ENCODE results near the gene PRSS21. TPM values are rescaled to one million over a fixed set of nuclear protein-coding genes. Genes with fewer than 3 reads are reported as not detected.

The PRSS21 gene, protein sequence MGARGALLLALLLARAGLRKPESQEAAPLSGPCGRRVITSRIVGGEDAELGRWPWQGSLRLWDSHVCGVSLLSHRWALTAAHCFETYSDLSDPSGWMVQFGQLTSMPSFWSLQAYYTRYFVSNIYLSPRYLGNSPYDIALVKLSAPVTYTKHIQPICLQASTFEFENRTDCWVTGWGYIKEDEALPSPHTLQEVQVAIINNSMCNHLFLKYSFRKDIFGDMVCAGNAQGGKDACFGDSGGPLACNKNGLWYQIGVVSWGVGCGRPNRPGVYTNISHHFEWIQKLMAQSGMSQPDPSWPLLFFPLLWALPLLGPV
- total RNA-seq (2022; extraction: Qiagen RNA extraction) = 0.11 to 0.28 TPM (median 0.14 TPM) in 5 replicates

DNA sequence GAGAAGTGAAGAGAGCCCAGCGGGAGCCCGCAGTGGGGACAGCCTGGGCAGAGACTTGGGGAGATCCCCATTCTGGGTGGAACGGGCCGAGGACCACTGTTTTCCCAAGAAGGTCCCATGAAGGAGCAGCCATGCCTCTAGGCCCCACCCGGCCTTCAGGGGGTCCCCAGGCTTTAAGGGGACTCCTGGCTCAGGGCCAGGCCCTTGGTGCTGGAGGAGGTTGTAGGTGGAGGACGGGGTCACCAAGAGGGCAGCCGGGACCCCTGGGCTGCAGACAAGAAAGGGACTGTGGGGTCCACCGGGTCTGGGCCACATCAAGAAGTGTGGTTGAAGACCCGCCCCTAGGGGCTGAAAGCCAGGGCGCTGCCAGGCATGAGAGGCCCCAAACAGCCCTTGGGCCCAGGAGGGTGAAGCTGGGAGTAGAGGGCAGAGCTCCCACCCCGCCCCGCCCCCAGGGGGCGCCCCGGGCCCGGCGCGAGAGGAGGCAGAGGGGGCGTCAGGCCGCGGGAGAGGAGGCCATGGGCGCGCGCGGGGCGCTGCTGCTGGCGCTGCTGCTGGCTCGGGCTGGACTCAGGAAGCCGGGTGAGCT lies at the start of gene PRSS21:
Gene PRSS21, plus strand, starts transcription at position 487 of the 589 bp plus-strand sequence. Its CDS starts 32 bp downstream, at position 519.

DNA sequence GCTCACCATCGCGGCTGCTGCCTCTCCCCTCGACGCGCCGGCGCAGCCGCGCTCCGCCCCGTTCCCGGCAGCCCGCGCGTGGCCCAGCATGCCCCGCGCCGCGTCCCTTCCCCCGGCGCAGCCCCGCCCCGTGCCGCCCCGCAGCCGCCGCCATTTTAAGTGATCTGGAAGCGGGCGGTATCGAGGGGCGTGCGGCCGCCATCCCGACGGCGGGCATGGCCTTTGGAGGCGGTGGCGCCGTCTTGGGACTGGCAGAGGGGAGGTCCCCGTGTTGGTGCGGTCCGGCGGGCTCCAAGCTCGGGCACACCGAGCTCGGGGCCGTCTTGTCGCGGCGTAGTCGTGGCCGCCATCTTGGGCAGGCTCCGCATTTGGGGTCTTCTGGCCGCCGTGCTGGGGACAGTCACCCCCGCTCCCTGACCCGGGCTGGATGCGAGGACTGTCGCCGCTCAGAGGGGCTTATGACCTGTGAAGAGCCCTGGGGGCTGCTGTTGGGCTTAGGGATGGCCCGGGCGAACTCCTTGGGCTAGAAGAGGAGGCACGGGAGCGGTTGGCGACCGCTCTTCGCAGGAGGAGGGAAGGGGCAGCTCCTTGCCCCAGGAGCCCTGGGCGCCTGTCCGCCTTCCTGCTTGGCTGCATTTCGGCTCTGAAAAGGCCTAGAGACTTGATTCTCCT lies 39.7 kb upstream of the PRSS21 start, which contains the start of gene ELOB:
Gene ELOB, minus strand, starts transcription at position 50 of the 672 bp plus-strand sequence. Its CDS starts 41 bp downstream, at position 9.

DNA sequence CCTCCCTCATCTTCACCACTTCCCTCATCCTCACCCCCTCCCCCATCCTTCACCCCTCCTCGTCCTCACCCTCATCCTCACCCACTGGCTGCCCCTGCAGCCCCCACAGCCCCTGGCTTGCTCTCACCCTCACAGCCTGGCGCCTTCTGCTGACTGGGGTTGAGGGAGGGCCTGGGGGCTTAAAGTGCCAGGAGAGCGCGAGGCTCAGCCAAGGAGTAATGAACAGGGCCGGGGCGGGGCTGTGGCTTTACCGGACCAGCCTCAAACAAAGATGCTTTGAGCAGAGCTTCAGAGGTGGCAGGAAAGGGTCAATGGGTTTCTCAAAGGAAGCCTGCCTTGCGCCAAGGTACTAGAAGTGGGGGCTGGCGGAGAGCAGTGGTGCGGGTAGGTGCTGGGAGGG lies 29.6 kb upstream of the PRSS21 start, which contains the start of gene PRSS33:
Gene PRSS33, minus strand, starts transcription at position 155 of the 400 bp plus-strand sequence. CDS start 1,013 bp downstream, outside the sequence.

DNA sequence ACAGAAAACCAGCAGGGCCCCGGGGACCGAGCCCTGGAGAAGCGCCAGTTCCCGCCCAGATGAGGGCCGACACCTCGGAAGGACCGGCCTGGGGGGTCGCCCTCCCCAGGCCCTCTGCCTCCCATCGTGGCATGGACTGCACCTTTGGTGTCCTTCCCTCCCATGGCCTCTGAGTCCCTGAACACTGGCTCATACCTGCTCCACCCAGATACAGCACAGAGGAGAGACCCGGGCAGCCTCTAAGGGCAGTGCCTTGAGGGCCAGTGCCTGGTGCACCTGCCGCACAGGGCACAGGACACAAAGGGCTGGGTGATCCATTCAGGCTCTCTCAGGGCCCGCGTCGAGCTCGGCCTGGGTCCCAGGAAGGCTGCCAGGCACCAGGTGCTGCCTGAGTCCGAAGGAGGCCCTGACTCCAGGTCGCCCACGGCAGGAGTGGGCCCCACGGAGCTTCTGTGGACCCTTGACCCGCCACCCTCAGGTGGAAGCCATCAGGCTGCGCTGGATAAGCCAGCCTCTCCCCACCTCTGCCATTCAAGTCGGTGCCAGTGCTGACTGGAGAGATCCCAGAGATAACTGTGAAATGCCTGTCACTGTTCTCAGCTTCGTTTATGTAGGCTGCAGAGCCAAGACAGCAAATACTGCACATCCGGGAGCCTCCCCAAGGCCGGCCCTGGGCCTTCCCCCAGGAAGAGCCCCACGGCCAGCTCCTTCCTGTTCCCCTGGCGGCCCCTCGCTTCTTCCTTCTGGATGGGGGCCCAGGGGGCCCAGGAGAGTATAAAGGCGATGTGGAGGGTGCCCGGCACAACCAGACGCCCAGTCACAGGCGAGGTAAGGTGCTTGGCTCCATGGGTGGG lies 12.7 kb downstream of the PRSS21 start, which contains the start of gene ZG16B:
Gene ZG16B, plus strand, starts transcription at position 803 of the 854 bp plus-strand sequence. CDS start 139 bp downstream, outside the sequence.

DNA sequence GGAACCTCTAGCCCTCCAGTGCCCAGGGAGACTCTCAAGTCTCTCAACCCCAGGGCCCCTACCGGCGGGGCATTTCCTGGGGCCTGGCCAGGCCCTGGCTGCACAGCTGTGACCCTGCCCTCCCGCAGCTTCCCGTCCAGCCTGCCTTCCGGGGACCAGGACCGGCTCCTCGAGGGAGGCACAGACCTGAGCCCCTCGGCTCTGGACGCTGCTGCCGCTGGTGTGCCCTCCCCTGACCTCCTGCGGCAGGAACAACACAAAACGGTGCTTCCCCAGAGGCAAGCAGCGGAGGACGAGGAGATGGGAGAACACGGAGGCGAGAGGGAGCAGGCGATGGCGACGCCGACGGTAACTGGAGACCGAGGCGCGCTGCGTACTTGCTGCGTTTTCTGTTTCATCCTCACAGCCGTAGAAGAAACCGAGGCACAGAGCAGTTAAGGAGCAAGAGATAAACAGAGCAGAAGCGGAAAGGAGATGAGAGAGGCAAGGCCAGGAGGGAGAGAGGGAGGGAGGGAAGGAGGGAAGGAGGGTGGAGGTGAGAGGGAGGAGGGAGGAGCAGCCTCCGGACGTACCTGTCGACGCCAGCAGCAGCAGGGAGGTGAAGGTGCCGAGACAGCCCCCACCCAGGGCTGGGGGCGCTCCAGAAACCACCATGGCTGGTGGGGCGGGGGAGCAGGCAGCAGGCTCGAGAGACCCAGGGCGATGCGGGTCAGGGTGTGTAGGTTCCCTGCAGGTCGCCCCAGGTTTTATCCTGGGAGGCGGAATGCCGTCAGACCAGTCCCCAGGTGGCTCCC lies 40.6 kb downstream of the PRSS21 start, which contains the start of gene PRSS22:
Gene PRSS22, minus strand, starts transcription at position 720 of the 794 bp plus-strand sequence. Its CDS starts 66 bp downstream, at position 654.

Other genes with a start within 250 kb of the PRSS21 start
- 35.2 to 44.7 TPM (median 40.1 TPM) in 5 replicates for gene KCTD5, start 134.7 kb upstream of the PRSS21 start, total RNA-seq (2022; extraction: Qiagen RNA extraction)
- gene PRSS27, start 97.0 kb upstream of the PRSS21 start, total RNA-seq (2022; extraction: Qiagen RNA extraction) = 1.1 to 2.3 TPM (median 1.8 TPM) in 5 replicates
- 310 to 432 TPM (median 410 TPM) in 5 replicates for gene SRRM2, start 64.6 kb upstream of the PRSS21 start, total RNA-seq (2022; extraction: Qiagen RNA extraction)
- 453 to 554 TPM (median 517 TPM) in 5 replicates for gene ELOB, start 40.0 kb upstream of the PRSS21 start, total RNA-seq (2022; extraction: Qiagen RNA extraction)
- gene PRSS33, start 29.7 kb upstream of the PRSS21 start, total RNA-seq (2022; extraction: Qiagen RNA extraction) = 0.05 to 0.06 TPM in 2 of 5 replicates, not detected in the others
- gene PRSS41, start 18.8 kb upstream of the PRSS21 start, total RNA-seq (2022; extraction: Qiagen RNA extraction) = not detected in 5 replicates
- gene ZG16B, start 13.1 kb downstream of the PRSS21 start, total RNA-seq (2022; extraction: Qiagen RNA extraction) = 0.37 to 0.96 TPM (median 0.92 TPM) in 5 replicates
- gene PRSS22, start 40.9 kb downstream of the PRSS21 start, total RNA-seq (2022; extraction: Qiagen RNA extraction) = 0.50 to 0.98 TPM (median 0.78 TPM) in 5 replicates
- 44.5 to 53.1 TPM (median 50.0 TPM) in 5 replicates for gene FLYWCH2, start 66.0 kb downstream of the PRSS21 start, total RNA-seq (2022; extraction: Qiagen RNA extraction)
- 17.2 to 24.4 TPM (median 23.8 TPM) in 5 replicates for gene FLYWCH1, start 94.7 kb downstream of the PRSS21 start, total RNA-seq (2022; extraction: Qiagen RNA extraction)
- 1.4 to 2.0 TPM (median 1.8 TPM) in 5 replicates for gene KREMEN2, start 147.0 kb downstream of the PRSS21 start, total RNA-seq (2022; extraction: Qiagen RNA extraction)
- gene PAQR4, start 152.1 kb downstream of the PRSS21 start, total RNA-seq (2022; extraction: Qiagen RNA extraction) = 34.7 to 46.3 TPM (median 44.9 TPM) in 5 replicates
- gene PKMYT1, start 163.2 kb downstream of the PRSS21 start, total RNA-seq (2022; extraction: Qiagen RNA extraction) = 67.8 to 94.9 TPM (median 91.6 TPM) in 5 replicates
- 0.25 to 0.37 TPM (median 0.31 TPM) in 5 replicates for gene CLDN9, start 195.7 kb downstream of the PRSS21 start, total RNA-seq (2022; extraction: Qiagen RNA extraction)
- gene CLDN6, start 200.9 kb downstream of the PRSS21 start, total RNA-seq (2022; extraction: Qiagen RNA extraction) = 0.18 to 0.44 TPM (median 0.29 TPM) in 5 replicates
- gene TNFRSF12A, start 203.1 kb downstream of the PRSS21 start, total RNA-seq (2022; extraction: Qiagen RNA extraction) = 400 to 615 TPM (median 501 TPM) in 5 replicates
- 208 to 263 TPM (median 244 TPM) in 5 replicates for gene HCFC1R1, start 206.7 kb downstream of the PRSS21 start, total RNA-seq (2022; extraction: Qiagen RNA extraction)
- 25.1 to 35.5 TPM (median 32.7 TPM) in 5 replicates for gene THOC6, start 206.8 kb downstream of the PRSS21 start, total RNA-seq (2022; extraction: Qiagen RNA extraction)
- not detected in 5 replicates for gene BICDL2, start 219.7 kb downstream of the PRSS21 start, total RNA-seq (2022; extraction: Qiagen RNA extraction)
- gene MMP25, start 229.3 kb downstream of the PRSS21 start, total RNA-seq (2022; extraction: Qiagen RNA extraction) = 0.89 to 1.4 TPM (median 1.3 TPM) in 5 replicates
- gene IL32, start 248.4 kb downstream of the PRSS21 start, total RNA-seq (2022; extraction: Qiagen RNA extraction) = 23.0 to 37.5 TPM (median 30.1 TPM) in 5 replicates